Measurements from ENCODE around the gene SLC7A6OS. TPM values are rescaled to one million over a fixed set of nuclear protein-coding genes. Genes with fewer than 3 reads are reported as not detected.

Gene SLC7A6OS
- 10 to 100 TPM; 15.8 to 21.6 TPM for total RNA-seq

DNA sequence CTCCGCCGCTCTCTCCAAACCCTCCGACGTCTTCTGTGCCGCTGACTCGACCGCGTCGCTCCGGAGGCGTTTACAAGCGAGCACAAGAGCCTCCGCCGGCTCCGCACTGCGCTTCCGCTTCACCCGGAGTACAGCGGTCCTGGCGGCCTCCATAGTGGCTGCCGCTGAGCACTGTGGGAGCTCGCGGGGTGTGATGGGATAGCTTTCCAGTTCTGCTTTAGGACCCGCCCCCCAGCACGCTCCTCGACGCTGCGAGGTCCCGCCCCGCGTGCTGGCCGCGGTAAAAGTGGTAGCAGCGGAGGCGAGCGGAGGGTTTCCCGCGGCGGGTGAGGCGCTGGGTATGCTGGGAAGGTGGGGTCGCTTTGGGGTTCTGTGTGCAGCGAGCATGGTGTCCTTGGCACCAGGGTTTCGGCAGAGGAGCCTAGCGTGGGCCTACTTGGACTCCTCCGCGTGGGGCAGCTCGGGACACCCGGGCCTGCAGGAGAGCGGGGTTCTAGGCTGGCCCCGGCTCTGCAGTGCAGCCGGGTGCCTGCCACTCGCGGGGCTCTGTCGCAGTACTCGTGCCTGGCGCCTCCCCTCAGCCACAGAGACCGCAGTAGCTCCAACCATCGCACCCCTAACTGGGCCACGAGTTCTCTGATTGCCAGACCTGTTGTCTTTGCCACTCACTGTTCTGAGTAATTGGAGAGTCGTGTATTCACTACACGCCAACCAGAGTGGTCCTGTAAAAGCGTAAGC lies at the start of gene SLC7A6OS, which contains the start of gene PRMT7:
SLC7A6OS (minus strand) TSS at position 173 of the 738 bp plus-strand sequence; CDS start at position 153, 20 bp downstream.
PRMT7 (plus strand) TSS at position 246 of the 738 bp plus-strand sequence. CDS start 4,961 bp downstream, outside the sequence.

DNA sequence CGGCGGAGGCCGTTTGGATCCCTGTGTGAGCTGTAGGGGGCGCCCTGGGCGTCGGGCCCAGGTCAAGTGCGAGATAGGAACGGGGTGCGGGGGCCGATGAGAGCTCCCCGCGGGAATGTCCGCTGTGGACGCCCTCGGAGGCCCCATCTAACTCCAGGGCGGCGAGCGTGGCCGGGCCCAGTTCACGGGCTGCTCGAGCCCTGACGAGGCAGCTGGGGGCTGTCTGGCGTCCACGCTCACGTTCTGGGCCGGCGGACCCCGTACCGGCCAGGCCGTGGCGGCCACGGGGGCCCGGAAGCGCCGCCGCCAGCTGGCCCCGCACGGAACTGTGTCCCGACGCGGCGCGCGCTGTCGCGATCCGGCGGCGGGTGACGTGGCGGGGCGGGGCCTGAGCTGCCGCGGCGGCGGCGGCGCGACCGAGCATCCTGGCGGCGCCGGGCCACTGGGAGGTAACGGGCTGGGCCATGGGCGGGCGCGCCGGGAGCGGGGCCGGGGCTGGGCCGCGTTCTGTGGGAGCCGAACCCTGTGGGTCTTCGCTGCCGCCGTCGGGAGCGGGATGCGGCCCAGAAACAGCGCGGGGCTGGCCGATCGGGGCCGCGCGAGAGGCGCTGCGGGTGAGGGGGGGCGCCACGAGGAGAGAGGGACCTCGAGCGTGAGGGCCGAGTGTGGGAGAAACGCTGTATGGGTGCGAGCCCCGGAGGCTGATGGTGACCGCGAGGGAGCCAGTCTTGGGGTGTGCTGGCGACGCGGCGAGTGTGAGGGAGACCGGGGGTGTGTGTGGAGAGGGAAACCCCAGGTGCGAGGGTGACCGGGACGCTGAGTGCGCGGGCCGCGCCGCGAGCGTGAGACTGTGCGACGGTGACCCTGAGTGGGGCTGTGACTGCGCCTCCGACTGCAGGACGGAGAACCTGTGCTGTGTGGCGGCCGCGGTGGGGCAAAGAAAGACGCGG lies 46.3 kb downstream of the SLC7A6OS start, which contains the start of gene SLC7A6:
SLC7A6 (plus strand) TSS at position 399 of the 950 bp plus-strand sequence. CDS start 10,201 bp downstream, outside the sequence.

Small RNAs within 50 kb of the gene (small RNA-seq; reads per million reads assigned to genes)
- 0.23 to 0.30 reads per million in 2 donors for gene RNU4-30P
- 0 reads per million in 2 donors for gene RNU6-1262P

Other genes starting within 250 kb of the SLC7A6OS start
- 10 to 100 TPM; 20.3 to 31.3 TPM for gene NFATC3, start 225.6 kb downstream of the SLC7A6OS start, total RNA-seq
- under 1 TPM in 1 of 2 donors, not detected in 1; under 0.01 TPM for gene ESRP2, start 74.8 kb downstream of the SLC7A6OS start, total RNA-seq
- gene PLA2G15, start 65.6 kb downstream of the SLC7A6OS start, total RNA-seq, result 10 to 100 TPM; 31.0 to 34.4 TPM
- gene SLC7A6, start 46.4 kb downstream of the SLC7A6OS start, total RNA-seq, result 10 to 100 TPM; 30.3 to 34.8 TPM
- gene PRMT7, start 73 bp upstream of the SLC7A6OS start, total RNA-seq, result 10 to 100 TPM; 61.6 to 79.9 TPM
- gene SMPD3, start 137.6 kb upstream of the SLC7A6OS start, total RNA-seq, result under 1 TPM in 1 of 2 donors, not detected in 1; 0.34 TPM
- gene ZFP90, start 228.3 kb upstream of the SLC7A6OS start, total RNA-seq, result 10 to 100 TPM; 13.0 to 23.1 TPM

All from melanocyte of skin (primary cell).